ENCODE results near the gene ABCA13.

The ABCA13 gene

GRCh38 chr7:48173313-48173712 is 2.1 kb downstream of the ABCA13 start:
- H3K27ac ChIP-seq (ENCODE audit: insufficient read depth, low read depth, low read length, poor library complexity, severe bottlenecking) = no peak overlapping the region
- H3K27me3 ChIP-seq (ENCODE audit: control insufficient read depth, insufficient read depth, low read length, poor library complexity, severe bottlenecking) = no peaks in the 10 kb centered on the region
- no peaks in the 10 kb centered on the region for H3K9me3 ChIP-seq (ENCODE audit: control insufficient read depth, low read length)
- no peak overlapping the region for H3K4me3 ChIP-seq (ENCODE audit: insufficient read depth, low read depth, low read length)
- no peaks in the 10 kb centered on the region for H3K36me3 ChIP-seq (ENCODE audit: control insufficient read depth, insufficient read depth, low read length)
- no peaks in the 10 kb centered on the region for H3K4me1 ChIP-seq (ENCODE audit: control insufficient read depth, insufficient read depth, low read length)

DNA sequence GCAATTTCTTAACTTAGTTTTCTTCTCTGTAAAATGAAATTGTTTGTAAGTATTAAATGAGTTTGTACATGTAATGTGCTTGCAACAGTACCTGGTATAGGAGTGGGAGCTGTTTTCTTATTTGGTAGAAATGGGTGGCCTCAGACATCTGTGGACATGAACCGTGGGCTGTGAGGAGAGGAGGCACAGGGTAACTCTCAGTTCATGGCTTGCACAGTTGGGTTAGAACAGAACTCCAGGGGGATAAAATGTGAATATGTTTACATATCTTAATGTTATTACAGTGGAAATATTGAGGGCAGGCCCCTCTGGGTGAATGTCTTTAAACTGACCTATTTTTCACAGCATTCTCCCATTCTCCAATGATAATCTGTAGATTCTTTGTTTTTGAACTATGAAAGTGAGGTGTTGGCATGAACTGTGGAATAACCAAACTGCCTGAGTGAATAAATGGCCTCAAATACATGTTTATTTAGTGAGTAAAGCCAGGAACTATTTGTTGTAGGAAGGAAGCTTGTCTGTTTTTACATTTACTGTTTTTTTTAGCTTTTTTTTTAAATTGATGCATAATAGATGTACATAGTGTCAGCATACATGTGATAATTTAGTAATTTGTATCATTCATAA is 2.6 kb downstream of the ABCA13 start:
- Histone ChIP-seq H3K4me1 (ENCODE audit: control insufficient read depth, insufficient read depth, low read length) (no peaks in the 10 kb centered on the region), H3K9me3 (ENCODE audit: control insufficient read depth, low read length) (no peaks in the 10 kb centered on the region), H3K27me3 (ENCODE audit: control insufficient read depth, insufficient read depth, low read length, poor library complexity, severe bottlenecking) (no peaks in the 10 kb centered on the region), H3K4me3 (ENCODE audit: insufficient read depth, low read depth, low read length) (no peak overlapping the region), H3K36me3 (ENCODE audit: control insufficient read depth, insufficient read depth, low read length) (no peaks in the 10 kb centered on the region), H3K27ac (ENCODE audit: insufficient read depth, low read depth, low read length, poor library complexity, severe bottlenecking) (no peak overlapping the region)
- 94 to 100% methylated on average over 1 of the region's 1 CpG for WGBS, 2 experiments

GRCh38 chr7:48175019-48175418 is 3.8 kb downstream of the ABCA13 start:
- Histone ChIP-seq H3K9me3 (ENCODE audit: control insufficient read depth, low read length) (no peaks in the 10 kb centered on the region), H3K27ac (ENCODE audit: insufficient read depth, low read depth, low read length, poor library complexity, severe bottlenecking) (no peak overlapping the region), H3K27me3 (ENCODE audit: control insufficient read depth, insufficient read depth, low read length, poor library complexity, severe bottlenecking) (no peaks in the 10 kb centered on the region), H3K36me3 (ENCODE audit: control insufficient read depth, insufficient read depth, low read length) (no peaks in the 10 kb centered on the region), H3K4me1 (ENCODE audit: control insufficient read depth, insufficient read depth, low read length) (no peaks in the 10 kb centered on the region), H3K4me3 (ENCODE audit: insufficient read depth, low read depth, low read length) (no peak overlapping the region)
- WGBS, 2 experiments = 93 to 97% methylated on average over 1 of the region's 1 CpG

GRCh38 chr7:48176356-48176893 is 5.2 kb downstream of the ABCA13 start:
- WGBS, 2 experiments = 96 to 100% methylated on average over 2 of the region's 2 CpGs

GRCh38 chr7:48177271-48177670 is 6.0 kb downstream of the ABCA13 start:
- Histone ChIP-seq H3K4me1 (ENCODE audit: control insufficient read depth, insufficient read depth, low read length) (peaks cover under 1% of the 10 kb centered on the region), H3K27me3 (ENCODE audit: control insufficient read depth, insufficient read depth, low read length, poor library complexity, severe bottlenecking) (no peaks in the 10 kb centered on the region), H3K9me3 (ENCODE audit: control insufficient read depth, low read length) (no peaks in the 10 kb centered on the region), H3K27ac (ENCODE audit: insufficient read depth, low read depth, low read length, poor library complexity, severe bottlenecking) (no peak overlapping the region), H3K4me3 (ENCODE audit: insufficient read depth, low read depth, low read length) (no peak overlapping the region), H3K36me3 (ENCODE audit: control insufficient read depth, insufficient read depth, low read length) (no peaks in the 10 kb centered on the region)
- WGBS, 2 experiments = 90% methylated on average over 11 of the region's 11 CpGs

More at GRCh38 chr7:48176356-48176893, 5.2 kb downstream of the ABCA13 start:
- H3K27me3 ChIP-seq (ENCODE audit: control insufficient read depth, insufficient read depth, low read length, poor library complexity, severe bottlenecking) = no peaks in the 10 kb centered on the region
- H3K36me3 ChIP-seq (ENCODE audit: control insufficient read depth, insufficient read depth, low read length) = no peaks in the 10 kb centered on the region
- H3K4me1 ChIP-seq (ENCODE audit: control insufficient read depth, insufficient read depth, low read length) = no peaks in the 10 kb centered on the region
- H3K4me3 ChIP-seq (ENCODE audit: insufficient read depth, low read depth, low read length) = no peak overlapping the region
- no peak overlapping the region for H3K27ac ChIP-seq (ENCODE audit: insufficient read depth, low read depth, low read length, poor library complexity, severe bottlenecking)
- no peaks in the 10 kb centered on the region for H3K9me3 ChIP-seq (ENCODE audit: control insufficient read depth, low read length)

- peaks cover 13% of the 10 kb centered on the region for H3K4me1 ChIP-seq (ENCODE audit: control insufficient read depth, insufficient read depth, low read length)
- H3K27me3 ChIP-seq (ENCODE audit: control insufficient read depth, insufficient read depth, low read length, poor library complexity, severe bottlenecking) = no peaks in the 10 kb centered on the region
- H3K36me3 ChIP-seq (ENCODE audit: control insufficient read depth, insufficient read depth, low read length) = no peaks in the 10 kb centered on the region
- H3K27ac ChIP-seq (ENCODE audit: insufficient read depth, low read depth, low read length, poor library complexity, severe bottlenecking) = no peak overlapping the region
- no peak overlapping the region for H3K4me3 ChIP-seq (ENCODE audit: insufficient read depth, low read depth, low read length)
- WGBS, 2 experiments = 89 to 91% methylated on average over 9 of the region's 9 CpGs
- no peaks in the 10 kb centered on the region for H3K9me3 ChIP-seq (ENCODE audit: control insufficient read depth, low read length)
Observed at GRCh38 chr7:48179496-48180030, 8.3 kb downstream of the ABCA13 start.

- Histone ChIP-seq H3K9me3 (ENCODE audit: control insufficient read depth, low read length) (no peaks in the 10 kb centered on the region), H3K36me3 (ENCODE audit: control insufficient read depth, insufficient read depth, low read length) (no peaks in the 10 kb centered on the region), H3K27ac (ENCODE audit: insufficient read depth, low read depth, low read length, poor library complexity, severe bottlenecking) (no peak overlapping the region), H3K4me1 (ENCODE audit: control insufficient read depth, insufficient read depth, low read length) (peaks cover 13% of the 10 kb centered on the region), H3K27me3 (ENCODE audit: control insufficient read depth, insufficient read depth, low read length, poor library complexity, severe bottlenecking) (no peaks in the 10 kb centered on the region), H3K4me3 (ENCODE audit: insufficient read depth, low read depth, low read length) (no peak overlapping the region)
- 93 to 97% methylated on average over 5 to 6 of the region's 6 CpGs for WGBS, 2 experiments
Observed at GRCh38 chr7:48180981-48181380, 9.7 kb downstream of the ABCA13 start.

DNA sequence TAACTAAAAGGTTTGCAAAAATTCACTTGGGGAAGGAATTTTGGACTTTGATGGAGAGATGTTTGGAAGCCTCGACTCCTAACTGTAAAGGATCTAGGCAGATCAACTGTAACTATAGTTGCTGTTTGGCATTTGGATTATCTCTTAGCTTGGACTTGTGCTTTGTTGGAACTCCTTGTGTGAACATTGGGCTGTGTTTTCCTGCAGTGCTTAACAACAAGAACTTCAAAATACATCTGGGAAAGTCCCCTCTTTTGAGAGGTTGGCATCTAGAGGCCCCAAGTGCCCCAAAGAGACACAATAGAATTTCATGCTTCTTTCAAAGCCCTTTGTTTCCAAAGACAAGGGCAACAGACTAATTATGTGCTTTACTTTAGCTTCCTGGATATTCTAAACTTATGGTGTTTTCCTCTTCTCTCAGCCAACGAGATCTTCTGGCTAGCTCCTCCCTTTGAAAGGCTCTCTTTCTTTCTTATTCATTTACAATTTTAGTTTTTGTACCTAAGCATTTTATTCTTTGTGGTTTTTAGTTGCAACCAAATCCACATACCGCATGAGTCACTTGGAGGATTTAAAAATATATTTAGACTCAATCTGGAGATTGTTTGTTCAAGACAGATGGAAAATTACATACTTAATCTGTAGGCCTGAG is 11.6 kb downstream of the ABCA13 start:
- H3K9me3 ChIP-seq (ENCODE audit: control insufficient read depth, low read length) = no peaks in the 10 kb centered on the region
- 50 to 54% methylated on average over 3 of the region's 3 CpGs for WGBS, 2 experiments
- no peaks in the 10 kb centered on the region for H3K27me3 ChIP-seq (ENCODE audit: control insufficient read depth, insufficient read depth, low read length, poor library complexity, severe bottlenecking)
- no peak overlapping the region for H3K27ac ChIP-seq (ENCODE audit: insufficient read depth, low read depth, low read length, poor library complexity, severe bottlenecking)
- H3K36me3 ChIP-seq (ENCODE audit: control insufficient read depth, insufficient read depth, low read length) = no peaks in the 10 kb centered on the region
- no peak overlapping the region for H3K4me3 ChIP-seq (ENCODE audit: insufficient read depth, low read depth, low read length)
- peaks cover 13% of the 10 kb centered on the region for H3K4me1 ChIP-seq (ENCODE audit: control insufficient read depth, insufficient read depth, low read length)

GRCh38 chr7:48183370-48183743 is 12.1 kb downstream of the ABCA13 start:
- H3K36me3 ChIP-seq (ENCODE audit: control insufficient read depth, insufficient read depth, low read length) = no peaks in the 10 kb centered on the region
- H3K4me3 ChIP-seq (ENCODE audit: insufficient read depth, low read depth, low read length) = no peak overlapping the region
- no peak overlapping the region for H3K27ac ChIP-seq (ENCODE audit: insufficient read depth, low read depth, low read length, poor library complexity, severe bottlenecking)
- H3K27me3 ChIP-seq (ENCODE audit: control insufficient read depth, insufficient read depth, low read length, poor library complexity, severe bottlenecking) = no peaks in the 10 kb centered on the region
- no peaks in the 10 kb centered on the region for H3K9me3 ChIP-seq (ENCODE audit: control insufficient read depth, low read length)
- 78 to 86% methylated on average over 5 of the region's 5 CpGs for WGBS, 2 experiments
- H3K4me1 ChIP-seq (ENCODE audit: control insufficient read depth, insufficient read depth, low read length) = peaks cover 13% of the 10 kb centered on the region

GRCh38 chr7:48183965-48184364 is 12.7 kb downstream of the ABCA13 start:
- H3K9me3 ChIP-seq (ENCODE audit: control insufficient read depth, low read length) = no peaks in the 10 kb centered on the region
- H3K36me3 ChIP-seq (ENCODE audit: control insufficient read depth, insufficient read depth, low read length) = no peaks in the 10 kb centered on the region
- H3K4me1 ChIP-seq (ENCODE audit: control insufficient read depth, insufficient read depth, low read length) = peaks cover 13% of the 10 kb centered on the region
- H3K27ac ChIP-seq (ENCODE audit: insufficient read depth, low read depth, low read length, poor library complexity, severe bottlenecking) = no peak overlapping the region
- no peaks in the 10 kb centered on the region for H3K27me3 ChIP-seq (ENCODE audit: control insufficient read depth, insufficient read depth, low read length, poor library complexity, severe bottlenecking)
- WGBS, 2 experiments = 77 to 91% methylated on average over 1 of the region's 1 CpG
- no peak overlapping the region for H3K4me3 ChIP-seq (ENCODE audit: insufficient read depth, low read depth, low read length)
